ENCODE results near the gene RELL2.

- TF ChIP-seq POLR2A (IDR thresholded peaks at IDR 0.05): no peak
- TF ChIP-seq, protein P1, sequence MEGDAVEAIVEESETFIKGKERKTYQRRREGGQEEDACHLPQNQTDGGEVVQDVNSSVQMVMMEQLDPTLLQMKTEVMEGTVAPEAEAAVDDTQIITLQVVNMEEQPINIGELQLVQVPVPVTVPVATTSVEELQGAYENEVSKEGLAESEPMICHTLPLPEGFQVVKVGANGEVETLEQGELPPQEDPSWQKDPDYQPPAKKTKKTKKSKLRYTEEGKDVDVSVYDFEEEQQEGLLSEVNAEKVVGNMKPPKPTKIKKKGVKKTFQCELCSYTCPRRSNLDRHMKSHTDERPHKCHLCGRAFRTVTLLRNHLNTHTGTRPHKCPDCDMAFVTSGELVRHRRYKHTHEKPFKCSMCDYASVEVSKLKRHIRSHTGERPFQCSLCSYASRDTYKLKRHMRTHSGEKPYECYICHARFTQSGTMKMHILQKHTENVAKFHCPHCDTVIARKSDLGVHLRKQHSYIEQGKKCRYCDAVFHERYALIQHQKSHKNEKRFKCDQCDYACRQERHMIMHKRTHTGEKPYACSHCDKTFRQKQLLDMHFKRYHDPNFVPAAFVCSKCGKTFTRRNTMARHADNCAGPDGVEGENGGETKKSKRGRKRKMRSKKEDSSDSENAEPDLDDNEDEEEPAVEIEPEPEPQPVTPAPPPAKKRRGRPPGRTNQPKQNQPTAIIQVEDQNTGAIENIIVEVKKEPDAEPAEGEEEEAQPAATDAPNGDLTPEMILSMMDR (IDR thresholded peaks at IDR 0.05 in 4 of 5, conservative IDR thresholded peaks at IDR 0.05 in 1 of 5): no peak
These were observed 45.2 kb downstream of the RELL2 start, which contains the start of gene ARAP3 for GRCh38 chr5:141681695-141682641.
